GM12872 (cell line): Measurements from ENCODE around the gene RRP9.

Source experiments
- TF ChIP-seq, protein P1 (sequence below): IDR thresholded peaks from 3 replicates; pipeline ENCODE4 v1.5.1; 2011; ENCODE audit warnings: low read depth, mild to moderate bottlenecking, low read length, moderate library complexity; ENCODE audit not compliant: insufficient read depth

Gene RRP9

DNA sequence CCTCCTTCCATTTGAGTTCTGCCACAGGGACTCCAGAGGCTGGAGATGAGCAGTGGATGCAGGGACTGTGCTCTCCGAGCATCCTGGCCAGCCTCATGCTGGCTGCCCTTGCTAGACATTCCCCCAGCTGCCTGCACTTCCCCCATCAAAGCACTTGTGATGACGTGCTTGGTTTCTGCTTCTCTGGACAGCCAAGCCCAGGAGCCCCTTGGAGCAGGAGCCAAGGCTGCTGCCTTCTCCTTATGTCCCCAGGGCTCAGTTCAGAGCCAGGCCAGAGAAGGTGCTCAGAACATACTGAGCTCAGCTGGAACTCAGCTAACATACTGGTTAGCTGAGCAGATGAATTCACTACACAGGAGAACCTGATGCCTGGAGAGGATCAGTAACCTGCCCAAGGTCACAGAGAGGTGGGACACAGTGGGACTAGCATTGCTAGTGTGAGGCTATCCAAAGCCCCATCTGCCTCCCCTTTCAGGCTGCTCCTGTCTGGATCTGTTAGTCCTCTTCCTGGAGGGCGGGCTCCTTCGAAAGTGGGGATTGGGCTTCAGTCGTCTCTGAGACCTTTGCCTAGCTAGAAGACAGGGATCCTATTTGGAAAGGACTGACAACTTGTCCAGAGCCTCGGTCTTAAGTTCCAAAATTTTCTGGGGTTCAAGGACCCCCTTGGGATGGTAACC lies 21.3 kb upstream of the RRP9 start:
- TF ChIP-seq, protein P1, sequence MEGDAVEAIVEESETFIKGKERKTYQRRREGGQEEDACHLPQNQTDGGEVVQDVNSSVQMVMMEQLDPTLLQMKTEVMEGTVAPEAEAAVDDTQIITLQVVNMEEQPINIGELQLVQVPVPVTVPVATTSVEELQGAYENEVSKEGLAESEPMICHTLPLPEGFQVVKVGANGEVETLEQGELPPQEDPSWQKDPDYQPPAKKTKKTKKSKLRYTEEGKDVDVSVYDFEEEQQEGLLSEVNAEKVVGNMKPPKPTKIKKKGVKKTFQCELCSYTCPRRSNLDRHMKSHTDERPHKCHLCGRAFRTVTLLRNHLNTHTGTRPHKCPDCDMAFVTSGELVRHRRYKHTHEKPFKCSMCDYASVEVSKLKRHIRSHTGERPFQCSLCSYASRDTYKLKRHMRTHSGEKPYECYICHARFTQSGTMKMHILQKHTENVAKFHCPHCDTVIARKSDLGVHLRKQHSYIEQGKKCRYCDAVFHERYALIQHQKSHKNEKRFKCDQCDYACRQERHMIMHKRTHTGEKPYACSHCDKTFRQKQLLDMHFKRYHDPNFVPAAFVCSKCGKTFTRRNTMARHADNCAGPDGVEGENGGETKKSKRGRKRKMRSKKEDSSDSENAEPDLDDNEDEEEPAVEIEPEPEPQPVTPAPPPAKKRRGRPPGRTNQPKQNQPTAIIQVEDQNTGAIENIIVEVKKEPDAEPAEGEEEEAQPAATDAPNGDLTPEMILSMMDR = no peak

DNA sequence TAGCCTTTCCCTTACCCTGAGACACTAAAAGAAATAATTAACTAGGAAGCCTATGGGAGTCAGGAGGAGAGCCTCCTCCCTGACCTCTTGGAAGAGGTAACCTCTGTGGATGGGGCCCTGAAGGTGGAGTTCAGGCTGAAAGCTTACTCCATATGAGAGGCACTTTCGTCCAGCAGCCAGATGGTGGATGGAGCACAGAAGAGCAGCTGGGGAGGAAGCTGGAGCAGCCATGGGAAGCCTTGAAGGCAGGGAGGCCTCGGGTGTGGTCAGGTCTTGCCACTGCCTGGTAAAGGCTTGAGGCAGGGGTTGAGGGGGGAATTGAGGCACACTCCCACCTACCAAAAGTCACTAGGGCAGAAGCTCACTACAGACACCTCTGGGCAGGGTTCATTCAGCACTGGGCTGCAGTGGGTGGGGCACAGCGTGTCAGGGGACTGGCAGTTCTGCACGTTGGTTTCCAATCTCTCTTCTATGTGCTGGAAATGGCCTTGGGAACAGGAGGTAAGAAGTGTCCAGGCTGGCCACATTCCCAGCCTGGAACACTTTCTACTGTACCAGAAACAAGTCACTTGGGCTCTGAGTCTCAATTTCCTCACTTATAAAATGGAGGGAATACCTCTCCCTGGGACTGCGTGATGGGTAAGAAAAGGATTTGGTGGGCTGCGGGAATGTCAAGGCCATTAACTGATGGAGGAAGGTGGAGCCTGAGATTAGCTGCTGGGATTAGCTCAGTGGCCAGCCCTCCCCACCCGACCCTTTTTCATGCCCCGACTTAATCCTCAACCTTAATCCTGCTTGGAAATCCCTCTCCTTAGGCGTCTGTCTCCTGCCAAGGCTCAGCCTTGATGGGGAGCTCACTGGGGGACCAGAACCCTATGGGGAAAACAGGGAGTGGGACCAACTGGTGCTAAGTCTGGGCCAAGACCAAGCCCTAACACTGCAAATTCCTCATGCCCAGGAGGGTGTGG lies 20.2 kb upstream of the RRP9 start:
- TF ChIP-seq, protein P1 = no peak

DNA sequence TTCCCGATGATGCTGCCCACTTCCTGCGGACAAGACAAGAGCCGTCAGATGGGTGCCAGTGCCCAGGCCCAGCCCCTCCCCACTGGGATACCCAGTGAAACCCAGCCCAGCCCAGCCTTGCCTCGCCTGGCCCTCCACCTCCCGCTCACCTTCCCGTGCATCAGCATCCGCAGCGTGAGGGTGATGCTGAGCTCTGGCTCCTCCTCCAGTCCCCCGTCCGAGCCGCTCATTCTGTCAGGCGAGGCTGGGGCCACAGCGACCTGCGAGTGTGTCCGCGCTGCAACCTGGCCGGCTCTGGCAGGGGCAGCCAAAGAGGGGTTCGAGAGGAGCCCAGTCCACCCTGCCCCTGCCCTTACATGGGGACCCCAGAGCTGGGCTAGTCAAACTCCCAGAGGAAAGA lies 19.3 kb upstream of the RRP9 start:
- TF ChIP-seq, protein P1 = no peak

DNA sequence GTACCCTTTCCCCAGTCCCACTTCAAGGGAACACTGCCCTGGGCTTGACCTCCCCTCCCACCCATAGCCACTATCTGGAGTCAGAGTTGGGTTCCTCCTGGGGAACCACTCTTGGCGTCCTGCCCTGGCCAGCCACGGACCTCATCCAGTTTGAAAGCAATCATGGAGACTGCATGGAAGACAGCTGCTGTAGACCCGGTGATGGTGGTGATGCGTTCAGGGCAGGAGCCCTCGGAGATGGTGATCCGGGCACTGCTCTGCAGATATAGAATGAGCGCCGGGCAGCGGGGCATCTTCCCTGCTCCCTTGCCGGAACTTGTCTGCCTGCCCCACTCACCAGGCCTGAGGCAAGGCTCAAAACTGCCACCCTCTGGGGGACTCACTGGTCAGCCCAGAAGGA lies 18.7 kb upstream of the RRP9 start:
- TF ChIP-seq, protein P1 = no peak

DNA sequence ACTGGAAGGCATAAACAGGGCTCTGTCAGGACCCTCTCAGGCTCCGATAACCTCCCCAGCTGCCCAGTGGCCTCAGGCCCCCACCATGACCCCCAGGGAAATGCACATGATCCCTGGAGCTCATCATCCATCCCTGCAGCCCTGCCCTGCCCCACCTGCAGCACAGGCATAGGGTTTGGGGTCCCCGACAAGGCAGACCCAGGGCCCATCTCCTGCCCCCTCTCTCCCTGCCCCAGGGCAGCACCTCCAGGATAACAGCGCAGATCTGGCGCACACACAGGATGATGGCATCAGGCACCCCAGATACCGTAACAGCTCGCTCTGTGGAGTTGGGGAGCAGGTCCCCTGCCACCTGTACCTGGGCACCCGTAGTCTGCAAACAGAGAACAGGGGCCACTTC lies 17.9 kb upstream of the RRP9 start:
- TF ChIP-seq, protein P1 = no peak

DNA sequence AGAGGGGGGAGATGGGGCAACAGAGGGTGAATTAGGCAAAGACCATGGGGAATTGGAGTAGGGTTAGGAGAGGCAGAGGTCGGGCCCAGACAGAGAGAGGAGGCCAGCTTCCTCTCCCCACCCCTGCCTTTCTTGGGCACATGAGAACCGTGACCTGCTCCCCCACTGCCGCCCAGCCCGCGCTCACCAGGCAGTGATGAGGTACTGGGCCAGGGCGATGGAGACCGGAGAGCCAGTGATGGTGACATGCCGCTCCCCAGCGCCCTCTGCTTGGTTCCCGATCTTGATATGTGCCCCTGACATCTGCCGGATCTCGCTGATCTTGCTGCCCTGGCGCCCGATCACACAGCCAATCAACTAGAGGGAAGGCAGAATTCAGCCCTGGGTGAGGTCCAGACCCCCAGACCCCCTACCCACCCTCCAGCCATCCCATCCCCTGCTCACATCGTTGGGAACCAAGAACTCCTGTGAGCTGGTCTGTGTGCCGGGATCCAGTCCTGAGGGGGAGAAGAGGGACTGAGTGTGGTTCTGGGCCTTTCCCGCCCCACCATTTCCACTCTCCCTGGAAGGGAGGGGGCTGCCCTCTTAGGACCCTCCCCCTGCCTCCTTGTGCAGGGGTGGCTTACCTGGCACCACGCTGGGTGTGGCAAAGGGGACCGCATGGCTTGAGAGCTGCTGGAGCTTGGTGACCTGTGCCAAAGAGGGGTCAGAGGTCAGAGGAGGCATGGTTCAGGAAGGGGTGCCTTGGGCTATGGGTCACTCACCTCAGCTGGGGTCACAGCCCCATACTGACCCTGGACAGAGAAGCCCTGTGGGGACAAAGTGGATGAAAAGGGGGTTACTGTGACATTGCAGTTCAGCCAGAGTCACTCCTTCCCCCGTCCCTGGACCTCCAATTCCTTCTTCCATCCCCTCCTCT lies 17.2 kb upstream of the RRP9 start:
- TF ChIP-seq, protein P1 = no peak
